Measurements from ENCODE around the gene RAB3C. TPM values are rescaled to one million over a fixed set of nuclear protein-coding genes. Genes with fewer than 3 reads are reported as not detected.

RAB3C gene
- total and polyA plus RNA-seq, 12 donors, result 0.08 to 4.9 (median 0.37) TPM

DNA sequence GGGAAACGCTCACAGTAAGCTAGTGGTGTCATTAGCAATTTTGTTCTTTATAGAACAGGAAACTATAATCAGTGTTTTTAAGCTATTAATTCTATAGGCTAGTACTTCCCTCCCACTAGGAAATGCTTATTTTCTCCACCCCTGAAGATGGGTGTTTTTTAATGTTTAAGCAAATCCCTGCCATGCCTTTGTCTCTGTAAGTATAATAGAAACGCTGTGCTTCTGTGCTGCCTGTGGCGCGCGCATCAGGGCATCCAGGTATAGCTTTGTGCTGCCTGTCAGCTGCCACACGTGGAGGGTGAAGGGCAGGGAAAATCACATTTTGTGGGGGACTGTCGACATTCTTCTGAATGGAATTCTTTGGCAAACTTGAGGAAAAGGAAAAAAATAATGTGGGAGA lies 217.5 kb downstream of the RAB3C start:
- DNase-seq (no peak), ATAC-seq (no peak)
- Histone ChIP-seq H3K36me3 (no peaks in the 10 kb centered on the region), H3K4me1 (no peaks in the 10 kb centered on the region), H3K4me3 (no peak overlapping the region), H3K27ac (no peak overlapping the region), H3K9me3 (no peaks in the 10 kb centered on the region), H3K27me3 (peaks cover 0 to 31% (median 0%) of the 10 kb centered on the region in 7 donors)
- 70 to 79% methylated on average over 7 of the region's 7 CpGs for WGBS, 2 donors
- no peak for TF ChIP-seq CTCF (IDR thresholded peaks at IDR 0.05)
- intact Hi-C loops (cut with DNase I), result no loop called here

GRCh38 chr5:58800861-58801540 lies 218.1 kb downstream of the RAB3C start:
- Histone ChIP-seq H3K27me3 (peaks cover 0 to 35% (median 0%) of the 10 kb centered on the region in 7 donors), H3K36me3 (no peaks in the 10 kb centered on the region), H3K27ac (no peak overlapping the region), H3K4me1 (no peaks in the 10 kb centered on the region), H3K9me3 (no peaks in the 10 kb centered on the region), H3K4me3 (no peak overlapping the region)
- no peak for TF ChIP-seq CTCF (IDR thresholded peaks at IDR 0.05)
- 62 to 67% methylated on average over 5 of the region's 5 CpGs for WGBS, 2 donors
- DNase-seq (no peak), ATAC-seq (no peak)
- intact Hi-C loops (cut with DNase I), result no loop called here

- intact Hi-C loops (cut with DNase I), result no loop called here
- ATAC-seq (no peak), DNase-seq (no peak)
- H3K27me3 ChIP-seq, result peaks cover 0 to 37% (median 0%) of the 10 kb centered on the region in 7 donors
- H3K9me3 ChIP-seq, result no peaks in the 10 kb centered on the region
- no peak overlapping the region for H3K27ac ChIP-seq
- H3K36me3 ChIP-seq, result no peaks in the 10 kb centered on the region
- H3K4me1 ChIP-seq, result no peaks in the 10 kb centered on the region
- no peak overlapping the region for H3K4me3 ChIP-seq
- no peak for TF ChIP-seq CTCF (IDR thresholded peaks at IDR 0.05)
Measured at GRCh38 chr5:58803056-58803455, 220.2 kb downstream of the RAB3C start.

GRCh38 chr5:58804291-58804690 lies 221.4 kb downstream of the RAB3C start:
- H3K4me1 ChIP-seq, result no peaks in the 10 kb centered on the region
- ATAC-seq, result no peak
- no peaks in the 10 kb centered on the region for H3K9me3 ChIP-seq
- intact Hi-C loops (cut with DNase I), result no loop called here
- no peaks in the 10 kb centered on the region for H3K36me3 ChIP-seq
- TF ChIP-seq CTCF (IDR thresholded peaks at IDR 0.05), result no peak
- no peak overlapping the region for H3K27ac ChIP-seq
- DNase-seq, result no peak
- H3K4me3 ChIP-seq, result no peak overlapping the region
- H3K27me3 ChIP-seq, result peaks cover 0 to 37% (median 0%) of the 10 kb centered on the region in 7 donors

Measured in heart right ventricle (tissue), 16 donors.